ENCODE measurements around the gene QRICH2.

The QRICH2 gene

GRCh38 chr17:76241691-76242255 lies 66.3 kb downstream of the QRICH2 start:
- CTCF ChIA-PET = no interaction called here
- no peak for DNase-seq (ENCODE audit: extremely low spot score)
- POLR2A ChIA-PET = interaction anchor here (1.2 to 4.3 kb wide), 5 partner anchors 19 to 101 kb away, joined by 3 to 24 read pairs (median 3); partner anchors contain the start of genes FOXJ1 and UBALD2
- no peak for TF ChIP-seq ARNT (IDR thresholded peaks at IDR 0.05)
- no peak for TF ChIP-seq LEF1 (IDR thresholded peaks at IDR 0.05; ENCODE audit: borderline replicate concordance)
- no peak for TF ChIP-seq HDGF (IDR thresholded peaks at IDR 0.05; ENCODE audit: borderline replicate concordance)
- TF ChIP-seq SP1 (IDR thresholded peaks at IDR 0.05) = no peak
- no peak for TF ChIP-seq CTBP1 (IDR thresholded peaks at IDR 0.05; ENCODE audit: borderline replicate concordance)
- TF ChIP-seq NFRKB (IDR thresholded peaks at IDR 0.05) = no peak
- no peak for TF ChIP-seq FOXA1 (IDR thresholded peaks at IDR 0.05)
- TF ChIP-seq L3MBTL2 (conservative IDR thresholded peaks at IDR 0.05) = no peak
- TF ChIP-seq PKNOX1 (IDR thresholded peaks at IDR 0.05) = no peak
- TF ChIP-seq ZNF384 (IDR thresholded peaks at IDR 0.05) = no peak
- no peak for TF ChIP-seq TARDBP (IDR thresholded peaks at IDR 0.05)
- TF ChIP-seq BHLHE40 (IDR thresholded peaks at IDR 0.05; ENCODE audit: borderline replicate concordance) = no peak
- TF ChIP-seq ELF4 (IDR thresholded peaks at IDR 0.05) = no peak
- no peak for TF ChIP-seq SUZ12 (IDR thresholded peaks at IDR 0.05)
- no peak for TF ChIP-seq FOXK2 (IDR thresholded peaks at IDR 0.05)
- TF ChIP-seq FOXM1 (IDR thresholded peaks at IDR 0.05; ENCODE audit: borderline replicate concordance) = no peak

GRCh38 chr17:76241204-76241538 lies 66.9 kb downstream of the QRICH2 start:
- DNase-seq (ENCODE audit: extremely low spot score) = no peak
- TF ChIP-seq CTBP1 (IDR thresholded peaks at IDR 0.05; ENCODE audit: borderline replicate concordance) = no peak
- no peak for TF ChIP-seq LEF1 (IDR thresholded peaks at IDR 0.05; ENCODE audit: borderline replicate concordance)
- TF ChIP-seq L3MBTL2 (conservative IDR thresholded peaks at IDR 0.05) = peak; percentile 24
- no peak for TF ChIP-seq HDGF (IDR thresholded peaks at IDR 0.05; ENCODE audit: borderline replicate concordance)
- ChIA-PET POLR2A (interaction anchor here (1.1 to 4.3 kb wide), 6 partner anchors 11 to 100 kb away, joined by 3 to 24 read pairs (median 3); partner anchors contain the start of genes FOXJ1 and UBALD2), CTCF (no interaction called here)

GRCh38 chr17:76240461-76241203 lies 67.4 kb downstream of the QRICH2 start, which contains the start of gene RNF157:
RNF157 (minus strand) TSS chr17:76240493; CDS start chr17:76240240, 253 bp downstream.
- no peak for TF ChIP-seq HDGF (IDR thresholded peaks at IDR 0.05; ENCODE audit: borderline replicate concordance)
- TF ChIP-seq FOXM1 (IDR thresholded peaks at IDR 0.05; ENCODE audit: borderline replicate concordance) = peak; percentile 20; the same call in 1 of the 2 replicates
- TF ChIP-seq SP1 (IDR thresholded peaks at IDR 0.05) = no peak
- peak; percentile 90 for TF ChIP-seq L3MBTL2 (conservative IDR thresholded peaks at IDR 0.05)
- TF ChIP-seq CTBP1 (IDR thresholded peaks at IDR 0.05; ENCODE audit: borderline replicate concordance) = no peak
- POLR2A ChIA-PET = interaction anchor here (1.1 to 4.3 kb wide), 6 partner anchors 11 to 99 kb away, joined by 3 to 24 read pairs (median 3); partner anchors contain the start of genes FOXJ1 and UBALD2
- DNase-seq (ENCODE audit: extremely low spot score) = peak; percentile 84
- CTCF ChIA-PET = no interaction called here

- ChIA-PET POLR2A (interaction anchor here (4.3 kb wide), 1 partner anchor 24 kb away, joined by 24 read pairs; the partner anchor contains the start of gene UBALD2), CTCF (no interaction called here)
- TF ChIP-seq L3MBTL2 (conservative IDR thresholded peaks at IDR 0.05) (peak; percentile 92), ELF4 (IDR thresholded peaks at IDR 0.05) (no peak)
- DNase-seq (ENCODE audit: extremely low spot score) = no peak
These were observed 68.4 kb downstream of the QRICH2 start for GRCh38 chr17:76239538-76240274.

- ChIA-PET POLR2A (interaction anchor here (1.8 kb wide), 1 partner anchor 26 kb away, joined by 5 read pairs; the partner anchor contains the start of gene UBALD2), CTCF (interaction anchor here (1.0 kb wide), 2 partner anchors 57 to 113 kb away, joined by 3 to 6 read pairs; no protein-coding TSS in a partner anchor)
- TF ChIP-seq BHLHE40 (IDR thresholded peaks at IDR 0.05; ENCODE audit: borderline replicate concordance) = no peak
- no peak for TF ChIP-seq NFRKB (IDR thresholded peaks at IDR 0.05)
- no peak for TF ChIP-seq ARNT (IDR thresholded peaks at IDR 0.05)
- TF ChIP-seq ELF4 (IDR thresholded peaks at IDR 0.05) = no peak
- TF ChIP-seq HDGF (IDR thresholded peaks at IDR 0.05; ENCODE audit: borderline replicate concordance) = no peak
- no peak for TF ChIP-seq SUZ12 (IDR thresholded peaks at IDR 0.05)
- no peak for TF ChIP-seq ZNF384 (IDR thresholded peaks at IDR 0.05)
- no peak for TF ChIP-seq LEF1 (IDR thresholded peaks at IDR 0.05; ENCODE audit: borderline replicate concordance)
- TF ChIP-seq FOXK2 (IDR thresholded peaks at IDR 0.05) = no peak
- no peak for TF ChIP-seq TARDBP (IDR thresholded peaks at IDR 0.05)
- no peak for TF ChIP-seq CTBP1 (IDR thresholded peaks at IDR 0.05; ENCODE audit: borderline replicate concordance)
- no peak for TF ChIP-seq SP1 (IDR thresholded peaks at IDR 0.05)
- TF ChIP-seq PKNOX1 (IDR thresholded peaks at IDR 0.05) = no peak
- TF ChIP-seq FOXA1 (IDR thresholded peaks at IDR 0.05) = no peak
- no peak for TF ChIP-seq L3MBTL2 (conservative IDR thresholded peaks at IDR 0.05)
- TF ChIP-seq FOXM1 (IDR thresholded peaks at IDR 0.05; ENCODE audit: borderline replicate concordance) = no peak
- DNase-seq (ENCODE audit: extremely low spot score) = no peak
These were observed 69.1 kb downstream of the QRICH2 start for GRCh38 chr17:76238847-76239537.
